Activated CD4-positive, alpha-beta T cell treated with anti-CD3 and anti-CD28 coated beads for 48 hours (primary cell): Measurements from ENCODE around the gene RICTOR.
A peak's percentile ranks its signal among the peaks of the same experiment; 100 is the strongest.

ENCODE experiments used
- DNase-seq: peaks from one replicate; pipeline ENCODE4 v3.0.0-alpha.2; 2020

The RICTOR gene, protein sequence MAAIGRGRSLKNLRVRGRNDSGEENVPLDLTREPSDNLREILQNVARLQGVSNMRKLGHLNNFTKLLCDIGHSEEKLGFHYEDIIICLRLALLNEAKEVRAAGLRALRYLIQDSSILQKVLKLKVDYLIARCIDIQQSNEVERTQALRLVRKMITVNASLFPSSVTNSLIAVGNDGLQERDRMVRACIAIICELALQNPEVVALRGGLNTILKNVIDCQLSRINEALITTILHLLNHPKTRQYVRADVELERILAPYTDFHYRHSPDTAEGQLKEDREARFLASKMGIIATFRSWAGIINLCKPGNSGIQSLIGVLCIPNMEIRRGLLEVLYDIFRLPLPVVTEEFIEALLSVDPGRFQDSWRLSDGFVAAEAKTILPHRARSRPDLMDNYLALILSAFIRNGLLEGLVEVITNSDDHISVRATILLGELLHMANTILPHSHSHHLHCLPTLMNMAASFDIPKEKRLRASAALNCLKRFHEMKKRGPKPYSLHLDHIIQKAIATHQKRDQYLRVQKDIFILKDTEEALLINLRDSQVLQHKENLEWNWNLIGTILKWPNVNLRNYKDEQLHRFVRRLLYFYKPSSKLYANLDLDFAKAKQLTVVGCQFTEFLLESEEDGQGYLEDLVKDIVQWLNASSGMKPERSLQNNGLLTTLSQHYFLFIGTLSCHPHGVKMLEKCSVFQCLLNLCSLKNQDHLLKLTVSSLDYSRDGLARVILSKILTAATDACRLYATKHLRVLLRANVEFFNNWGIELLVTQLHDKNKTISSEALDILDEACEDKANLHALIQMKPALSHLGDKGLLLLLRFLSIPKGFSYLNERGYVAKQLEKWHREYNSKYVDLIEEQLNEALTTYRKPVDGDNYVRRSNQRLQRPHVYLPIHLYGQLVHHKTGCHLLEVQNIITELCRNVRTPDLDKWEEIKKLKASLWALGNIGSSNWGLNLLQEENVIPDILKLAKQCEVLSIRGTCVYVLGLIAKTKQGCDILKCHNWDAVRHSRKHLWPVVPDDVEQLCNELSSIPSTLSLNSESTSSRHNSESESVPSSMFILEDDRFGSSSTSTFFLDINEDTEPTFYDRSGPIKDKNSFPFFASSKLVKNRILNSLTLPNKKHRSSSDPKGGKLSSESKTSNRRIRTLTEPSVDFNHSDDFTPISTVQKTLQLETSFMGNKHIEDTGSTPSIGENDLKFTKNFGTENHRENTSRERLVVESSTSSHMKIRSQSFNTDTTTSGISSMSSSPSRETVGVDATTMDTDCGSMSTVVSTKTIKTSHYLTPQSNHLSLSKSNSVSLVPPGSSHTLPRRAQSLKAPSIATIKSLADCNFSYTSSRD (N-terminal part only)

DNA sequence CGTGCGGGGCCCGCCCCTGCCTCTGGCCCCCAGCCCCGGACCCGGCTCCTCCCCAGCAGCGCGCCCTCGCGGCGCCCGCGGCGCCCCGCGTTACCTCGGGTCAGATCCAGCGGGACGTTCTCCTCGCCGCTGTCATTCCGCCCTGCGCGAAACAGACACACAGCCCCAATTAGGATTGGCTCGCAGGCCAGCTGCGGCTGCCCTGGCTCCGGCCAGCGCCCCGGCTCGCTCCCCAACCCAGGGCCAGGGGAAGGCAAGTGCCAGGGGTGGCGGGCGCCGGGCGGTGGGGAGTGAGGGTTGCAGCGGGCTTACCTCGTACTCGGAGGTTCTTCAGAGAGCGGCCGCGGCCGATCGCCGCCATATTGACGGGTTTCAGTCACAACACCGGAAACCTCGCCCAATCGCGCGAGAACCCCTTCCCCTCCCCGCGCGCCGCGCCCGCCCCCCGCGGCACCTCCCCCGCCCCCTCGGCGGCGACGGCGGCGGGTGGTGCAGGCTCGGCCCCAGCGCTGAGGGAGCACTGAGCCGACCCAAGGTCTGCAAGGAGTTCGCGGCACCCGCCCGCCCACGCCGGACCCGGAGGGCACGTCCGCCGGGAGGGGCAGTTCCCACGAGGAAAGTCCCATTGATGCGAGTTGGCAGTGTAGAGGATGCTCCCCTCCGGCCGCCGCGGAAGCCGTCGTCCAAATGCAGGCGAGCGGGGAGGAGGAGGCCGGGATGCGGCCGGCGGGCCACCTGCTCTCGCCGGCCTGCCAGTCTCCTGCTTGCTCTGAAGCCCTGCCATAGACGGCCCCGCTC is at the start of gene RICTOR:
Gene RICTOR (minus strand): TSS at position 383 of the 798 bp plus-strand sequence. CDS start 22 bp downstream, at position 361.
- peak; percentile 93 for DNase-seq

DNA sequence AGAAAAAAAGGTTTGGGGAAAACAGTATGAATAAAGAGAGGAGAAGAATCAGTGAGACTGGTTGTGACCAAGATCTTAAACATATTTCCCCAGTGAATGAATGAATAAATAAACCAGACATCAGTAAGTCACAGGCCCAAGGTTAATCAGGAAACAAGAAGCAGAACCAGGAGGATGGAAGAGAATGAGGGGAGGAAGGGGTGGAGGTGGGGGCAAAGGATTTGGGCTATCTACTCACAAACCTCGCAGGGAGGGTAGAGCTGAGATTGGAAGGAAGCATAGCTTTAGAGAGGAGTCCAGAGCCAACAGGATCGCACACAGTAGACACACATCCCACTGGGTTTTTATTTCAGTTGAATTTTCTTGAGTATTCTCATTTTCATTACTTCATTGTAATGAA is 47.7 kb upstream of the RICTOR start:
- no peak for DNase-seq

DNA sequence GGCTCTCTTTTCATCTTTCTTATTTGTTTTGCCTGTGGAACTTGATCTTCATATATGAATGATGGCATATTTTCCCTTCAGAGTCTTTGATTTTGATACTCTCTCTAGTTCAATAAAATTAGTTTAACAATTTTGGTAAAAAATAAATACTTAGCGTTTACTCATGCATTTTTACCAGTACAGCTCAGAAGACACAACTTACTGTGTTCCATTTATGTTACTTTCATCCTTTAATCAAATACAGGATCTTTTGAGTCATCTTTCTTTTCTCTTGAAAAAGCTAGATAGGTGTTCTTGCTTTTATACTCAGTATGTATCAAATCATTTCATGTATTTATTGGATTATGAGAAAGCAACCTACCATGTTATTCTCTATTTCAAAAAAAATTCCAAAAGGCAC is 47.1 kb upstream of the RICTOR start:
- DNase-seq, result no peak

DNA sequence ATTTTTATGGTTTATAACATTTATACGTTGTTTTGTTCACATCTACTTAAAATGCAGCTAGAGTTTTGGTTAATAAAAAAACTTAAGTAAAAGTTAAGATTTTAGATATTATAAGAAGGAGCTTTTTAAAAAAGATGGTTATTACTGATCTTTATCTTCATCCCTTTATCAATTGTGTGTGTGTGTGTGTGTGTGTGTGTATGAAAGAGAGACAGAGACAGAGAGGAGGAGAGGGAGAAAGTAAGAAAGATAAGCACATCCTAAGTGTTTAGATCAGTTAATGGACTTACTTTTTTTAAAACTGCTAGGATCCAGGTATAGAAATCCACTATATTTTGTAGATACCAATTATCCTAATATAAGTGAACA is 45.8 kb upstream of the RICTOR start:
- DNase-seq, result no peak

DNA sequence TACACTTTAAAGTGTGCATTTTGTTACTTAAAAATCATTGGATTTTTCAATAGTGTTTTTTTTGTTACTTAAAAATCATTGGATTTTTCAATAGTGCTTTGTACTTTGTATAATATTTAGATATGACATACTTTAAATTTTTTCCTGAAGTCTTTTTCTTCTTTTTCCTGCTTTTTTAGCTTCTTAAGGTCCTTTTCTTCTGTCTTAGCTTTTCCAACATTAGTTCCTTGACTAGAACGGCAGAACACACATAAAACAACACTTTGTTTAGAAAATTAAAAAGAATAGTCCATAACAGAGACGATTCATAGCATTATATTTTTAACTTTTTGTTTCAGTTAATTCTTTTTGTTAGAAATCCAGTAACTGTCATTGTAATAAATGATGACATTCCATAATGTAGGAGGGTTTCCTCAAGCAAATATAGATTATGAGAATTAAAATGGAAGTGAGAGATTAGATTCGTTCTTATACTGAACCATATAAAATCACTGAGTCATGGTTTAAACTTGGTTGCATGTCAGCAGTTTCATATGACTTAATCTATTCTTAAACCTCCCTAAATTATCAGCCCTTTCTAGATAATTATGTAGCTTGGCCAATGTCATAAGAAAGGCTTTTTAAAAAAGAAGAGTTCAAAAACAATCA is 45.3 kb upstream of the RICTOR start:
- no peak for DNase-seq

DNA sequence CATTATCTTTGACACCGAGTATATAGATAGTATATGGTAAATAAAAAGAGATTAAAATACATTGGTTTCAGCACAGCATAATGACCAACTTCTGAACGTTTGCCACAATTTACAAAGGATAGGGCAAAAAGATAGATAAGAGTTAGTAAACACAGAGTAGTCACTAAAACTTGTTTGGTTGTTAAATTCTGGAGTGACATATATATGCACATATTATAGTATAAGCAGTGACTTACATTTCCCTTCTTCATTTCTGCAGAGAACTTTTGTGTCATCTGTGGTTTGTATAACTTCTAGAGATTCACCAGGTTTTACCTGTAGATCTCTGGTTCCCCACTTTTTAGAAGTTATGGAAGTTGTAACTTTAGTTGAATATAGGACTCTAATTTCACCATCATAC is 44.4 kb upstream of the RICTOR start:
- DNase-seq, result no peak

DNA sequence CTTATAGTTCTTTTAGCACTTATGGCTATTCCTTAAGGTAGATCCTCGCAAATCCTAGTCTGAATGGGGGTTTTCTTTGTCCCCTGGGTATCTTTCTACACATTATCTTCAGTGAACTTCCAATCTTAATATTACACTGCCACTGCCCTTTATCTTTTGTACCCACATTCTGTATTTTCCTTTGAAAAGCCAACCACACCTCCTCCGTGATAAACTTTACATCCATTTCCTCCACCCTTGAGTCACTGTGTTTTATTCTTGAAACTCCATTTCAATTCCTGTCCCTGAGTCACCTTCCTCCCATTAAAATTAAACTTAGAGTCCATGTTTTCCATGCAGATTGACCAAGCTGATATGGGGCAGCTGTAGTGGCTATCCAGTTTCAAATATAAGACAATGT is 43.2 kb upstream of the RICTOR start:
- no peak for DNase-seq

DNA sequence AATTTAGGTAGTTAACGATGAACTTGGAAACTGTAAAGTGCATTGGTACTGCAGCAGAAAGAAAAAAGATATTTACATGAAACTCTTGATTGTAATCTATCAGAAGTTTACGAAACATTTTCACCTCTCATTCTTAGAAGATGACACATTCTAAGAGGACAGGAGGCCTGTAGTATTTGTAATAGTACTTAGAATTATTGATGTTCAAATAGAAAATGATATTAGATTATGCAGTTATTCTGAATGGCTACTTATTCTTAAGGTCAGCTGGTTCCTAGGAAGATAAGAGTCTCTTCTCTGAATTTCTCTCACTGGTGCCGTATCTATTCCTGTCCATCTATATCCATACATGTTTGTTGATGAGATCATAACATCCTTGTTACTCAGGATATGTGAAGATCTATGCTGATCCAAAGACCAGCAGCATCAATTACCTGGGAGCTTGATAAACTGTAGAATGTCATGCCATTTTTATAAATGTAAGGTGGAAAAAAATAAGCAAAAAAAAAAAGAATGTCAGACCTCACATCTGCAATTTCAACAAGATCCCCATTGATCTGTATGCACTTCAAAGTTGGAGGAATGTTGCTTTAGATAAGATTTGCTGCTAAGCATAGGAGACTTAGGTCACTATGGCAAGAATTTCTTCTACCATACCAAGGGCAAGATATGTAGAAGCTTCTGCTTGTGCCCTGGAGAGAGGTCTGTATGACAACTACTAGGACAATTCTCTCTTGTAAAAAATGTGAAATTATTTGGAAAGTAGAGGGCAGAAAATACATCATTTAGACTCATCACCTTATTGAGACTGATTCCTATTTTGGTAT is 42.4 kb upstream of the RICTOR start:
- no peak for DNase-seq

DNA sequence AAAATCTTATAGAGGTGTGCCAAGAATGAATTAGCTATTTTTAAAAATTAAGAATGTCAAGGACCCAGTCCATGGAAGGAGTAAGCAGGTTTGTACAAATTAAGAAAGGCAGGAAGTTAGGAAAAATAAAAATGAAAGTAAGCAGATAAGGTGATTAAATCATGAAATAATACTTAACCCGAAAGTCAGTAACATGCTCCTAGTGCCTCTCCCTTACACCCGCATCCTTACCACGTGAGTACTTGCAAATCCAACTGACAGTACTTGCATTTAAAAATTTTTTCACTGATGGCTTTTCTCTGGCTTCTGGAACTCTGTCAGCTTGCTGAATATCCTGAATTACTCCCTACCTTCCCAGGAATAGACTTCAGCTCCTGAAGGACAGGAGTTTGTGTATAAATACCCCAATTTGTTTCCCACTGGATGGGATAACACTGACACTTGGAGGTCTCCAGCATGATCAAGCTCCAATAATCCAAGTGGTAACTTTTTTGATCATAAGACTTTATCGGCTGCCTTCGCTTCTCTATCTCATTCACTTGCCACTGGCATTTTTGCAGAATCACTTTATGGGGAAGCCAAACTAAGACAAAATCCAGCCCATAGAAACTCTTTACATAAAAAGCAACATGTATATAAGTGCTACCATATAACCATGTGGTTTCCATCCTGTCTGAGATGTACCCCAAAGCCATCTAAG is 41.6 kb upstream of the RICTOR start:
- no peak for DNase-seq

DNA sequence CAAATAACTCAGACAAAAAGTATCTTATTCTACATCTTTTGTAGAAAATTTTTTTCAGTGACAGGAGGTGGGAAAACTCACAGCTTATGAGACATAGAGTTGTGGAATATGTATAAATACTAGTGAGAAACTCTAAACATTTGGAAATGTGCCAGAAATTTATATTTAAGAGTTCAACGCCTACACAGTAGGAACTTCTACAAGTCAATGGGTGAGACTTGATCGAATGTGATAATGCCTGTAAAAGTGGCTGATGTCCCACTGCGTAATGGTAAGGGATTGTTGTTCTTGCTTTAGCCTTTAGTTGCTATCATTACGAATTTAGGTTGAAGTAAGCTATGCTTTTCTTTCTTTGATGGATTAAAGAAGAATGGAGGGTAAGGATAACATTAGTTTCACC is 40.0 kb upstream of the RICTOR start:
- DNase-seq, result no peak

DNA sequence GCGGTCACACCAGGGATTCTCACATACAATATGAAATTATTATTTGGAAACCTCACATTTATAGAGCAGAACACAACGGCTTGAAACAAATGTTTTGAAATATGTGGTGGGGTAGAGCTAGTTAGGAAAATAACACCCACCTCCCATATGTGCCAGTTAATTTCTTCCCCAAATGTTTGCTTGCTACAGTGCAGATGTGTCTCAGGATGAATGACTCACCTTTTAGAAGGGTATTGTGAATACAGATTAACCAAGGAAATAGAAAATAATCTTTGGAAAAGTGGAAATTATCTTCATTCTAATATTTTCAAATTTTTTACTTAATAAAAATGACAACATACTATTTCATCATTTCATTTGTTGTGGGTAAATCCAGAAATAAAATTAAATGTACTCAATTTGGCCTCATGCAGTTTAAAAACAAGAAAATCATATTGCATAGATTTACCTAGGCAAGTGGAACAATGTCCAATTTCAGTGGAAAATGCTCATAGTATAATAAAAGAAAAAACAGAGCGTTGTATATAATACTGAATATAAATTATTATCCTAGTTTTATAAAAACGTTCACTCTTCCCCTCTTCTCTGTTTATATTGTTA is 39.3 kb upstream of the RICTOR start:
- DNase-seq, result no peak

DNA sequence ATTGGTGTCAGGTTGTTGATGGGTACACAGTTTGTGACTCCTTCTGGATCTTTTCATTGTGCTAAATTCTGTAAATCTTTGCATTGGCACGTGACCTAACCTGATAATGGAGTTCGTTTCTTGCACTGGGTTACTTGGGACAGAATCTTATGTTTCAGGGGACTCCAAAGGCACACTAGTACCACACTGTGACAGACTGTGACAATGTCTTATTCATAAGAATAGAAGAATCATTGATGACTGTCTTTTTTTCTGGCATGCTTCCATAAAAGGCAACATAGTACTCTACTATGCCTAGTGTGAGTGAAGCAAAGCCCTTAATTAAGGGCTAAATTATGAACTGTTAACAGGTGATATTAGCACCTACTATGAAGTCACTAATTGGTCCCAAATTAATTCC is 35.4 kb upstream of the RICTOR start:
- no peak for DNase-seq

DNA sequence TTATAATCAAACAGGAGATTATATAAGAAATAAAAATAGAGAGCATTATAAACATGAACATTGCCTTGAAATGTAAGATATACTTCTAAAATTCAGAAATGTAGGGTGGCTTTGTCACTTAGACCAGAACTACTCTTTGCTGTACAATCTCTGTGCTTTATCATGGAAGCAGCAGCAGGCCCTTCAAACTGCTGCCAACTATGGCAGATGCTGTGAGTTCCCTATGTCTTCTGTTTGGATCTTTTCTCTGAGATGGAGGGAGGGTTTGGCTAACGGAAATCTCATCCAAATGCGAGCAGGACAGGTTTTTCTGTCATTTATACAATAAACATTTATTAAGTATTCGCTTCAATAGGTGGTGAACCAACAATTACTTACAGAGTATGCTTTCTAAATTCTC is 34.8 kb upstream of the RICTOR start:
- no peak for DNase-seq

DNA sequence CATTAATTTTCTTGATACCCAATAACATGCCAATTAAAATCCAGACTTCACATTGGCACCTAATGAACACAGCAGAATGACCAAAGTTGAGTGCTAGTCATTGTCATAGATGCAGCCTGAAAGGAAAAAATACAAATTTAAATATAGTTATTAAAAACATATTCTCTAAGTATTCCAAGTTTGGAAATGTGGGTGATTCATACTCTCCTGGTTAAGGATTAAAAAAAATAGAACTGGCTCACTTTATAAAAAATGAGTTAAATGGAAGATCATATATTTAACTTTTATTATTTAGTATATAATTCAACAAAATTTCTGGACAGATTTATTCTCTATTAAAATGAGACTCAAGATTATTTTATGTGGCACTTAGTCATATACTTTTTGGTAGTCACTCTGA is 33.2 kb upstream of the RICTOR start:
- DNase-seq, result no peak

DNA sequence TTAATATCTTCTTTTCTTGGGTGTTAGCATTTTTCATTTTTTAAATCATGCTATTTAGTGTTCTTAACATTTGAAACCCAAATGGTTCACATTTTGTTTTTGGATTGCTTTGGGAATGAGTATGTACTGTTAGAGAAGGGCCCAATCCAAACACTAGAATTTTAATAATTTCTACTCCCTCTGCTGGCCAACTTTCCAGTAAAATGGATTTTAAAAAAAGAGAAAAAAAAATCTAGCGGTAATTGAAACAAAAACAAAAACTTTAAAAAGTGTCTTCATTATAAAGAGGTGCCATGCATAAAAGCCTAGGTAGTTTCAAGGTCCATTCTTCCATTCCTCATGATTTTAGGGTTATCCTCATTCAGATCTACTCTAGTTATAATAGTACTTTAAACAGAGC is 32.1 kb upstream of the RICTOR start:
- DNase-seq, result no peak

DNA sequence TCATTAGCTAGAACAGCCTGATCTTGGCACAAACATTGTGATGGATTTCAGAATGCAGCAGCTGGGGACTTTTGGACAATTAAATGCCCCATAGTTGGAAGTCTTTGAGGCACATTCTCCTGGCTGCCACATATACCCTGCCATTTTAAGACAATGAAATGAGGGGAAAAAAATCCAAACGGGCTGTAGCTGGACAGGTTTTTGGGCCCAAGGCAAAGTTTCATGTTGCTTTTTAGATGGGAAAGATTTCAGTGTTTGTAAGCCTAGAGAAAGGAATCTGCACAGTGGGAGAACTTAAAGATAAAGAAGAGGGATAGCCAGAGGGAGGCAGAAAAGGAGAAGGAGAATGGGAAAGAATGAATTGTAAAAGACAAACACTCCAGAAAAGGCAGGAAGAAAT is 30.0 kb upstream of the RICTOR start:
- no peak for DNase-seq

DNA sequence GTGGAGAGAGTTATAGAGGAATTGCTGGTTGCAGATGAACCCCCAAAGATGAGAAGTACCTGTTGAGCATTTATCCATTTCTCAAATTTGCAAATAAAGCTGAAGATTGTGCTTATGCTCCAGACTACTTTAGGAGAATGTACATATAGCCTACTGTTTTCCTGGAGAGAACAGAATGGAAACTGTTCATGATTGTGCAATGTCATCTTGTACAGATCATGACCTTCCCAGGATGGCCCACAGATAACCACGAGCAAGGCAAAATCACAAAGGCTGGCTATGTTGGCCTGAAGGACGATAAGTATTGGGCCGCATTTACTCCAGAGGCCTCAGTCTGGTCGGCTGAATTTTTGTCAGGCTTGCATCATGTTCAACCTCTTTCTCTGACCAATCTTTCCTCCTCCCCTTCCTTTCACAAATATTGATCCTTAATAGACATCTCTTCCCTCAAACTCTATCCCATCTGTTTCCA is 28.5 kb upstream of the RICTOR start:
- DNase-seq, result no peak

DNA sequence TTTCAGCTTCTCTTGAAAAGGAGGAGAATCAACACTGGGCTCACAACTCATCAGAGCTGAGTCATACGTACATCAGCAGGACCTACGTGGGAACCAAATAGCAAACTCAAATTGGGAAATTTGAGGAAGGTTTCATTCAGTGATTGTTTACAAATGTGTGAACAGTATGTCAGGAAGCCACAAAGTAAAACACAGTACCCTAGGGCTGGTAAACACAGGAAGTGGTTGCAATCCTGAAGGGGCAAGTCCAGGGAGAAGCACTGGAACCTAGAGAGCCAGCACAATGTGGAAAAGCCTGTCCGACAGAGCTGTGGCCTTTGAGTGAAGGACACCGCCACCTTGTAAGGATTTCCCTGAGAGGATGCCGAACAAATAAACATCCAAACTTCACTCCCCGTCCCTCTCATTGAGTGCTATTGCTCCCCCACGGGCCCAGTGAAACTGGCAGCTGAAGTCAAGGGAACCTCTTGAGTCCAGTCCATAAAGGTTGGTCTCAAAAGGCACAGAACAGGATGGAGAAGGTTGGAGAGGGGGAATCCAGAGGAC is 26.7 kb upstream of the RICTOR start:
- DNase-seq, result no peak

DNA sequence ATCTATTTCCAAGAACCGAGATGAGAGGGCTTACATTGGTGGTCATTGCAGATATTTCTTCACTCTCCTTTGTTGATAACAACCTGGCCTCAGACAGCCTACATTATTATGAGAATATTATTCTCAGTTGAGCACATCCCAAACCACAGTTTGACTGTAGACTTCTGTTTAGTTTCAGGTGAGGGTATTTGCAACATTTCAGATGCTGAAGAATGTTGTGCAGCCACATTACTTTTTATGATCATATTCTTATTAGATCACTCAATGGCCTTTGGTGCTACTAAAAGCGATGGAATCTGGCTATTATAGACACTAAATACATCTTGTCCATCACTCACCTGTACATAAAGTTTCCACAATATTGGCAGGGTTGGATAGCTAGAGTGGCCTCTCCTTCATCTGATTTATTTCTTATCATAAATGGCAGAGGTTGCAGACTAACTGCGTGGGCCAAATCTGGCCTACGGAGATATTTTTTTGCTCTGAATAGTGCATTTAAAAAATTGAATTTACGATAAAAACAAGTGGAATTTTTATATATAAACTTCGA is 26.2 kb upstream of the RICTOR start:
- DNase-seq, result no peak
